ENCODE data around the gene HIVEP3. TPM values are rescaled to one million over a fixed set of nuclear protein-coding genes. Genes with fewer than 3 reads are reported as not detected.

HIVEP3 gene
- total RNA-seq, 1 donor from 2014 or later: 3.6 TPM

- Mint-ChIP-seq H3K27me3 (ENCODE audit: low read depth) (no peaks in the 10 kb centered on the region), H3K36me3 (ENCODE audit: low read depth) (no peaks in the 10 kb centered on the region), H3K27ac (ENCODE audit: unreplicated experiment) (no peak overlapping the region), H3K9me3 (ENCODE audit: low read depth) (no peaks in the 10 kb centered on the region), H3K4me3 (ENCODE audit: unreplicated experiment) (no peak overlapping the region), H3K4me1 (ENCODE audit: low read depth) (peaks cover 4% of the 10 kb centered on the region)
- TF ChIP-seq CTCF (IDR thresholded peaks at IDR 0.05): no peak
- DNase-seq (ENCODE audit: low spot score): no peak
These were observed 85.2 kb downstream of the HIVEP3 start for GRCh38 chr1:41833519-41834000.

- Mint-ChIP-seq H3K4me3 (ENCODE audit: unreplicated experiment) (no peak overlapping the region), H3K4me1 (ENCODE audit: low read depth) (peaks cover 10% of the 10 kb centered on the region), H3K27me3 (ENCODE audit: low read depth) (no peaks in the 10 kb centered on the region), H3K36me3 (ENCODE audit: low read depth) (no peaks in the 10 kb centered on the region), H3K27ac (ENCODE audit: unreplicated experiment) (no peak overlapping the region), H3K9me3 (ENCODE audit: low read depth) (no peaks in the 10 kb centered on the region)
- TF ChIP-seq CTCF (IDR thresholded peaks at IDR 0.05): no peak
- no peak for DNase-seq (ENCODE audit: low spot score)
These were observed 88.0 kb downstream of the HIVEP3 start for GRCh38 chr1:41830726-41831125.

GRCh38 chr1:41827991-41828570, 90.6 kb downstream of the HIVEP3 start:
- H3K27me3 Mint-ChIP-seq (ENCODE audit: low read depth): no peaks in the 10 kb centered on the region
- H3K4me1 Mint-ChIP-seq (ENCODE audit: low read depth): peaks cover 20% of the 10 kb centered on the region
- no peak for TF ChIP-seq CTCF (IDR thresholded peaks at IDR 0.05)
- no peak overlapping the region for H3K27ac Mint-ChIP-seq (ENCODE audit: unreplicated experiment)
- H3K9me3 Mint-ChIP-seq (ENCODE audit: low read depth): no peaks in the 10 kb centered on the region
- DNase-seq (ENCODE audit: low spot score): no peak
- H3K36me3 Mint-ChIP-seq (ENCODE audit: low read depth): no peaks in the 10 kb centered on the region
- H3K4me3 Mint-ChIP-seq (ENCODE audit: unreplicated experiment): no peak overlapping the region

DNA sequence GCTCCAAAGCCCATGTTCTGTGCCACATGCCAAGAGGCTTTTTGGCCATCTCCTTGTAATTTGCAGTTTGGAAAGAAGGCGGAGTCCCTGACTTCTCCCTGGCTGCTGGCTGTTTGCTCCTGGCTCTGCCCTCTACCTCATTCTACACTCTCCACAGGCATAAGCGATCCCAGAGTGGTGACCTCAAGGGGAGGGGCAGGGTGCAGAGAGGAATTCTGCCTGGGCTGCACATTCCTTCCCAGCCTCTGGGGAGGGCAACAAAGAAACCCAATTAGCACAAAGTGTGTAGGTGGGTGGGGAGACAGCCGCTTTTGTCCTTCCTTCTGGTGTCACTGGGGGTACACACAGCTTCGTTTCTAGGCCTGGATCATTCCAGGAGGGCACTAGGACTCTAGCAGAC, 95.3 kb downstream of the HIVEP3 start:
- no peak overlapping the region for H3K27ac Mint-ChIP-seq (ENCODE audit: unreplicated experiment)
- H3K36me3 Mint-ChIP-seq (ENCODE audit: low read depth): no peaks in the 10 kb centered on the region
- no peak for TF ChIP-seq CTCF (IDR thresholded peaks at IDR 0.05)
- DNase-seq (ENCODE audit: low spot score): no peak
- H3K4me1 Mint-ChIP-seq (ENCODE audit: low read depth): peaks cover 17% of the 10 kb centered on the region
- H3K4me3 Mint-ChIP-seq (ENCODE audit: unreplicated experiment): no peak overlapping the region
- H3K27me3 Mint-ChIP-seq (ENCODE audit: low read depth): no peaks in the 10 kb centered on the region
- no peaks in the 10 kb centered on the region for H3K9me3 Mint-ChIP-seq (ENCODE audit: low read depth)

GRCh38 chr1:41822866-41823265, 95.9 kb downstream of the HIVEP3 start:
- peaks cover 12% of the 10 kb centered on the region for H3K4me1 Mint-ChIP-seq (ENCODE audit: low read depth)
- no peaks in the 10 kb centered on the region for H3K9me3 Mint-ChIP-seq (ENCODE audit: low read depth)

More at GRCh38 chr1:41822866-41823265, 95.9 kb downstream of the HIVEP3 start:
- Mint-ChIP-seq H3K27ac (ENCODE audit: unreplicated experiment) (no peak overlapping the region), H3K4me3 (ENCODE audit: unreplicated experiment) (no peak overlapping the region), H3K36me3 (ENCODE audit: low read depth) (no peaks in the 10 kb centered on the region), H3K27me3 (ENCODE audit: low read depth) (no peaks in the 10 kb centered on the region)
- no peak for TF ChIP-seq CTCF (IDR thresholded peaks at IDR 0.05)
- no peak for DNase-seq (ENCODE audit: low spot score)

Measured in chondrocyte (in vitro differentiated cells).